Measurements from ENCODE around the gene CASQ2.

Gene CASQ2

GRCh38 chr1:115656461-115657077, 111.9 kb downstream of the CASQ2 start:
- no peak for DNase-seq

GRCh38 chr1:115655916-115656315, 112.6 kb downstream of the CASQ2 start:
- DNase-seq: no peak

- no peak for DNase-seq
Measured at GRCh38 chr1:115655306-115655663, 113.2 kb downstream of the CASQ2 start.

- no peak for DNase-seq
Measured at GRCh38 chr1:115654663-115655305, 113.7 kb downstream of the CASQ2 start.

- no peak for DNase-seq
Measured at GRCh38 chr1:115654125-115654524, 114.4 kb downstream of the CASQ2 start.

- no peak for DNase-seq
Measured at GRCh38 chr1:115652236-115652788, 116.2 kb downstream of the CASQ2 start.

- DNase-seq: no peak
Measured at GRCh38 chr1:115651391-115651790, 117.1 kb downstream of the CASQ2 start.

- DNase-seq: peak; percentile 2
Measured at GRCh38 chr1:115650961-115651360, 117.6 kb downstream of the CASQ2 start.
